Coronary artery (tissue), 2 donors: Measurements from ENCODE around the gene SPATA6L.

Experiments used
- DNase-seq: peaks from one replicate; pipeline ENCODE4 v3.0.0-alpha.2; 2017; ENCODE audit warnings: low spot score
- H3K27ac ChIP-seq, 2 donors: fragments of 200-600 bp; sonication (generic); one replicate each; pipeline ENCODE4 v1.5.1; 2016 to 2019
- H3K4me3 ChIP-seq: fragments of 200-600 bp; sonication (generic); 2 replicates; pipeline ENCODE4 v1.5.1; 2016; ENCODE audit warnings: mild to moderate bottlenecking, moderate library complexity
- TF ChIP-seq, protein P1 (sequence below): fragments of 200-600 bp; sonication (generic); IDR thresholded peaks from one replicate; pipeline ENCODE4 v1.5.1; 2019; ENCODE audit warnings: antibody characterized with exemption

SPATA6L gene

GRCh38 chr9:4592295-4592694 lies 74.0 kb downstream of the SPATA6L start:
- DNase-seq, result no peak
- TF ChIP-seq, protein P1, sequence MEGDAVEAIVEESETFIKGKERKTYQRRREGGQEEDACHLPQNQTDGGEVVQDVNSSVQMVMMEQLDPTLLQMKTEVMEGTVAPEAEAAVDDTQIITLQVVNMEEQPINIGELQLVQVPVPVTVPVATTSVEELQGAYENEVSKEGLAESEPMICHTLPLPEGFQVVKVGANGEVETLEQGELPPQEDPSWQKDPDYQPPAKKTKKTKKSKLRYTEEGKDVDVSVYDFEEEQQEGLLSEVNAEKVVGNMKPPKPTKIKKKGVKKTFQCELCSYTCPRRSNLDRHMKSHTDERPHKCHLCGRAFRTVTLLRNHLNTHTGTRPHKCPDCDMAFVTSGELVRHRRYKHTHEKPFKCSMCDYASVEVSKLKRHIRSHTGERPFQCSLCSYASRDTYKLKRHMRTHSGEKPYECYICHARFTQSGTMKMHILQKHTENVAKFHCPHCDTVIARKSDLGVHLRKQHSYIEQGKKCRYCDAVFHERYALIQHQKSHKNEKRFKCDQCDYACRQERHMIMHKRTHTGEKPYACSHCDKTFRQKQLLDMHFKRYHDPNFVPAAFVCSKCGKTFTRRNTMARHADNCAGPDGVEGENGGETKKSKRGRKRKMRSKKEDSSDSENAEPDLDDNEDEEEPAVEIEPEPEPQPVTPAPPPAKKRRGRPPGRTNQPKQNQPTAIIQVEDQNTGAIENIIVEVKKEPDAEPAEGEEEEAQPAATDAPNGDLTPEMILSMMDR, result no peak
- H3K27ac ChIP-seq, result no peak overlapping the region
- H3K4me3 ChIP-seq, result no peak overlapping the region

- DNase-seq, result no peak
- Histone ChIP-seq H3K4me3 (no peak overlapping the region), H3K27ac (no peak overlapping the region)
- TF ChIP-seq, protein P1, result no peak
Measured at GRCh38 chr9:4591123-4591500, 75.2 kb downstream of the SPATA6L start.

DNA sequence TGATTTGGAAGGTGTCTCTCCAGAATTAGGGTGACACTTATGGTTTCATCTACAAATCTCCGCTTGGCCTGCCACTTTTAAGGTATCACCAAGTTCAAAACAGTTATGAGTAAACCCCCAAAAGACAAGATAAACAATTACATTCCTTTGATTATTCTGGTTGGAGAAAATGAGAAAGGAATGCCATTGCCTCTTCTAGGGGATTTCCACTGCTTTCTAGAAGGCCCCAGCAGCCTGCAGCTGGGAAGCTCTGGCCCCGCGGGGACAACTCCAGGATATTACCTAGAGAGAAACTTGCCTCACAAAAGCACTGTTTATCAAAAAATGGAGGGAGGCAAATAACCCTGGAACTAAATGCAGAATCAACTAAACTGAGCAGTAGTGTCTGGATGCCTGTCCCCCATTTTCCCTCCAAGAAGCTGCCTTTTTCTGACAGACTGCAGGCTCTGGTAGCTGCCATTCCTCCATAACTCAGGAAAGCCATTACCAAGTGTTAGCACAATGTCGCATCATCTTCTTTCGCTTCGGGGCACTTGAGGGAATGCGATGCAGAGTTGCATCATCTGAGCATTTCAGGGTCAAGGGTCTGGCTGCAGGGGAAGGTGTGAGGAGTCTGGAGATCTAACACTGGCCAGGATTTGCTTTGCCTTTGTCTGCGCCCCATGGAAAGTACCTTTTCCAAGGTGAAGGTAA lies 75.7 kb downstream of the SPATA6L start:
- TF ChIP-seq, protein P1, result no peak
- no peak overlapping the region for H3K27ac ChIP-seq
- H3K4me3 ChIP-seq, result no peak overlapping the region
- no peak for DNase-seq

- Histone ChIP-seq H3K4me3 (no peak overlapping the region), H3K27ac (no peak overlapping the region)
- TF ChIP-seq, protein P1, result no peak
- no peak for DNase-seq
Measured at GRCh38 chr9:4588721-4589120, 77.6 kb downstream of the SPATA6L start.

GRCh38 chr9:4585135-4585534 lies 81.1 kb downstream of the SPATA6L start:
- Histone ChIP-seq H3K27ac (no peak overlapping the region), H3K4me3 (no peak overlapping the region)
- TF ChIP-seq, protein P1, result no peak
- no peak for DNase-seq

GRCh38 chr9:4584636-4585035 lies 81.6 kb downstream of the SPATA6L start:
- TF ChIP-seq, protein P1, result no peak
- Histone ChIP-seq H3K4me3 (no peak overlapping the region), H3K27ac (no peak overlapping the region)
- no peak for DNase-seq

- no peak for DNase-seq
- H3K27ac ChIP-seq, result no peak overlapping the region
- TF ChIP-seq, protein P1, result no peak
- no peak overlapping the region for H3K4me3 ChIP-seq
Measured at GRCh38 chr9:4583001-4583400, 83.3 kb downstream of the SPATA6L start.
